GM19397 (cell line): ENCODE results near the gene APC2.
"Not testable (repeated sequence)": the region's sequence is repeated elsewhere in the genome, so short reads cannot be mapped to it uniquely, and the experiment has no call there.

ENCODE experiments used
- ATAC-seq: cut with Tn5 transposase; IDR thresholded peaks from one replicate; pipeline ENCODE4 v1.9.1; 2021; ENCODE audit warnings: mild to moderate bottlenecking, moderate library complexity; ENCODE audit not compliant: unreplicated experiment

The APC2 gene

GRCh38 chr19:1416014-1416841 lies 33.7 kb upstream of the APC2 start:
- no peak for ATAC-seq

DNA sequence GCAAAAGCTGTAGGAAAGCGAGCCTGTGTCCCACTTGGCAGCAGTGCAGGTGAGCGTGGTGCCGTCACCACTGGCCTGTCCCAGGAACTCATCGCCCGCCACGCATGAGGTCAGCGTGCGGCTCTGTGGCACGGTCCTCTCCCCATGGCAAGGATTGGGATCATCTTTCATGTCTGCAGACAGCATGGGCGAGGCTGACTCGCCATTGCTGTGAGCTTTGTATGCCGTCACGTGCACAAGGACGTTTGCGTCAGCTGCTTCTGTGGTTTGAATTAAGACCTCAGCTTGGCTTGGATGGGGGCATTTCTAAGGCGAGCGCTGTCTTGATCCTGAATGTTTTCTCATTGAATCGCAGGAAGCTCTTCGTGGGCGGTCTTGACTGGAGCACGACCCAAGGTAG lies 32.8 kb upstream of the APC2 start:
- ATAC-seq, result no peak

DNA sequence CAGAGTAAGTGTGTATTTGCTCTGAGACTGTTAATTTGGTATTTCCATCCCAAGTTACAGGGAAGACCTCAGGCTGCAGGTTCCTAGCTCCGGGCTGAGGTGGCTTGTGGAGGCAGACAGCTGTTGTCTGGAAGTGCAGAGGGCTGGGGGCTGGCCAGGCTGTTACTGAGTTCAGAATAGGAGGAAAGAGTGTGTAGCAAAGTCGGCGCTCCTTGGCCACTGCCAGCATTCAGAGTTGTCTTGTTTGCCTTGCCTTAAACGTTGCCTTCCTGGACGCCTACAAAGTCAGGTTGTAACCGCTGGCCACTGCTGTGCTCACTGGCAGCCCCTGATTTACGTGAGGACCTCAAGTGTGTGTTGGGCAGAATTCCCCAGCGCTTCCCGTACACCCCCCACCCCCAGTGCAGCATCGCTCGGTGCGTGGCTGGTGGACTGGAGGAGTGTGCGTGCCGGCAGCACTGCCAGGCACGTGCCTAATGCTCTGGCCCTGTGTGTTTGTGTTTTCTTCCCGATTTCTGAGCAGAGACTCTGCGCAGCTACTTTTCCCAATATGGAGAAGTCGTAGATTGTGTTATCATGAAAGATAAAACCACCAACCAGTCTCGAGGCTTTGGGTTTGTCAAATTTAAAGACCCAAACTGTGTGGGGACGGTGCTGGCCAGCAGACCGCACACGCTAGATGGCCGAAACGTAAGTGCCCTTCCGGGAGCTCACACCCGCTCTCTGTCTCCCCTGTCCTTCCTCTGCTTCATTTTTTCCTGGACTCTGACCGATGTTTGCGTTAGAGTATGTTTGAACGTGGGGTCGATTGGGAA lies 32.0 kb upstream of the APC2 start:
- ATAC-seq, result no peak

GRCh38 chr19:1418496-1418775 lies 31.5 kb upstream of the APC2 start:
- no peak for ATAC-seq

- ATAC-seq, result no peak
Measured at GRCh38 chr19:1418951-1419738, 30.8 kb upstream of the APC2 start.

DNA sequence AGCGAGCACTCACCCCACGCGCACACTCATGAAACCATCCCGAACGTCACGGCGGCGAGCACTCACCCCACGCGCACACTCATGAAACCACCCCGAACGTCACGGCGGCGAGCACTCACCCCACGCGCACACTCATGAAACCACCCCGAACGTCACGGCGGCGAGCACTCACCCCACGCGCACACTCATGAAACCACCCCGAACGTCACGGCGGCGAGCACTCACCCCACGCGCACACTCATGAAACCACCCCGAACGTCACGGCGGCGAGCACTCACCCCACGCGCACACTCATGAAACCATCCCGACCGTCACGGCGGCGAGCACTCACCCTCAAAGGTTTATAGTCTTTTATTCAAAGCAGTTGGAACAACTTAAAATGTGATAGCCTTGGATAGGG lies 29.8 kb upstream of the APC2 start:
- not testable (repeated sequence) for ATAC-seq

DNA sequence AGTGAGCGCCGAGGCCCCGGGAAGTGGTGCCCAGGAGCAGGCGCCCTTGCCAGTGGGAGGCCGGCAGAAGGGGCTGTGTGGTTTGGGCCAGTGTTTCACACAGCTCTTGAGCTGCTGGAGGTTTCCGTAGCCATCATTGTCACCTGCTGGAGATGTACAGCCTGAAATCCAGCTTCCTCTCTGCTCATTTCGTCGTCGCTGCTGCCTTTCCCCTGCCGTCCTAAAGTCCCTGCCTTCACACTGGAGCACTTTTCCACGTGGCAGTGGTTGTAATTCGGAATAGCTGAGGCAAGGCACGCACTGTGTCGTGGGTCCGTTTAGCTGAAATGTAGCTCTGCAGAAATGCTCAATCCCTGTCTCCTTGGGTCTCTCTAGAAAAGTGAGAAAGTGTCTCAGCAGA lies 29.3 kb upstream of the APC2 start:
- ATAC-seq, result no peak

GRCh38 chr19:1421218-1421957 lies 28.5 kb upstream of the APC2 start:
- ATAC-seq, result no peak

GRCh38 chr19:1421958-1422305 lies 28.0 kb upstream of the APC2 start:
- no peak for ATAC-seq

DNA sequence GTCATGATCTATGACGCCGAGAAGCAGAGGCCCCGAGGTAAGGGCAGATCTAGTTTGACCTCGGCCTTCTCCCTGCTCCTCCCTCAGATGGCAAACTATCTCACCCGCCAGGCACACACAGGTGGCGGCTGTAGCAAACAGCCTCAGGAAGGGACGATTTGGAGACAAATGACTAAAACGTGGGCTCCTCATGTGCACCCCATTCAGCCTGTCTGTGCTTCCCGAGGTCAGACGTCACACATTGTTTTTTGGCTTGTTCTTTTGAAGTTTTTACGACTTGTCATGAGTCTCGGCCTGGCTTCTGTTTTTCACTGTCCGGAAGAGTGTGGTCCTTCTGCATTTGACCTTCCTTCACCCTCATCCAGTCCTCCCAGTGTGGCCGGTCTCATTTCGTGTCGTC lies 27.6 kb upstream of the APC2 start:
- no peak for ATAC-seq

- ATAC-seq, result no peak
Measured at GRCh38 chr19:1422943-1423342, 27.0 kb upstream of the APC2 start.

DNA sequence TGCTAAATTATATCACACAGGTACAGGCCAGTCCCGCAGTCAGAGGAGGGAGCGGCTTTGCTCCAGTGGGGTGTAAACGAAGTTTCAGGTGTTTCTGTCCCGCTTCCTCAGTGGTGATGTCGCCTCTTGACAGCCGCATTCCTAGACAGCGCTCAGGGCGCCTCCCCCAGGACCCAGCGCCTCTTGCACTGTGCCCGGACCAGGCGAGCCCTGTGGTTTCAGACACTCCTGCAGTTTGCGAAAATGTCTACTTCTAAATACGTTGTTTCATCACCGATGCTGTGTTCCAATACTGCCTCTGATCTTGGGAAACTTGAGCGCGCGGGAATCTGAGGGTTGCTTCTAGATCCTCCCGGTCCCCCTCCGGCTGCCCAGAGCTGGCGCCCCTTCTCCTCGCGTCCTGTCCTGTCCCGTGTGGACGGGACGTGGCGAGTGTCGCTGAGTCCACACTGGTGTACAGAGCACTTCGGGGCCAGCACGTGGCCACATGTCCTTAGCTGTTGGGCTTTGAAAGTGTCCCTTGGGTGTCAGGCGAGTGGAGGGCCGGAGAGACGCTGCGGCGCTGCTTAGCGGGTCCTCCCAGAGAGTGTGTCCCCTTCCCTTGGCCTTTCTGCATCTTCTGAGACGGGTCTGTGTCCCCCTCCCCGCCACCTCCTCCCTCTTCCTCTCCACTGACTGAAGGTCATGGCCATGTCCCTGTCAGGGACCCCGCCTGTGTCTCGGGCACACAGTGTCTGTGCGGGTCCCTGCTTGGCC lies 26.3 kb upstream of the APC2 start:
- no peak for ATAC-seq

GRCh38 chr19:1424192-1424955 lies 25.5 kb upstream of the APC2 start:
- no peak for ATAC-seq

DNA sequence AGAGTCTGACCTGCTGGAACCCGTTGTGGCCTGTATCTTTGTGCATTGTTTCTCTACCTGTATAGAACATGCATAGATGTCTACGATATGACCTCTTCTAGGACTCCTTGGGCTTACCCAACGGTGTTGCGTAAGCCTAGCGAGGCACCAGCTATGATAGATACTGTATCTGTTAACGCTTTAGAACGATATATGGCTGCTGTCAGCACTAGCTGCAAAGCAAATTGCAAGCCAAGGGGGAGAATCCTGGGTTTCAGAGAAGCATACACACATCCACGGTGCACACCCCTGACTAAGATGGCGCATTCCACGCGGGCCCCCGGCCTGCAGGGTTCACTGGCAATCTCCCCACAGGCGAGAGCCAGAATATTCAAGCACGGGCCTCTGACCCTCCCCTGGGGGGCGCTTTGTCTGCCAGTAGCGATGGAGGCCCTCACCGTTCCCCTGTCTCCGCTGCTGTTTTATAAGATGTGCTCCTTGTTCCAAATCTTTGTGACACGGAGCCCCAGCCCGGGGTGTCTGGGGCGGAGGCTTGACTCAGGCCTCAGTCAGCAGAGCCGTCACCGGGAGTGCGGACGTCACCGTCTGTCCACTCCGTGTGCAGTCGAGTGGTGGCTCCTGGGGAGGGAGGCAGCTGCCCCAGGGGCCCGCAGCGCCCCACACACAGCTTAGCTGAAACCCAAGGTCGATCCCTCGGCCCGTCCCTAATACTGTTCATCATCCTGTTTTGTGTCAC lies 24.7 kb upstream of the APC2 start:
- ATAC-seq, result no peak

DNA sequence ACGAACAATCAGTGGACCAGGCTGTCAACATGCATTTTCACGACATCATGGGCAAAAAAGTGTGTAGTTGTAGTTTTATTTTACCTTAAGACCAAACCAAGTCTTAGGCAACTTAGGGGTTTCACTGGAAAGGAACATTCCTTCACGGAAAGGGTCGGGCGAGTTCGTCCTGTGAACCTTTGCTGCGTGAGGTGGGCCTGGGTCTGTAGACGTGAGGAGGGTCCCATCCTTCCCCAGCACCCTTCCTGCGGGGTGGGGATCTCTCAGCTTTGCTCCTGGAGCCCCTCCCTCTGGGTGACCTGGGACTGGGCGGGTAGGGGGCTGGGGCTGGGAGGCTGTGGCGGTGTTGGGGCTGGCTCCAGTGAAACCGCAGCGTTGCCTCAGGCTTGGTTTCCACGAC lies 24.0 kb upstream of the APC2 start:
- no peak for ATAC-seq

DNA sequence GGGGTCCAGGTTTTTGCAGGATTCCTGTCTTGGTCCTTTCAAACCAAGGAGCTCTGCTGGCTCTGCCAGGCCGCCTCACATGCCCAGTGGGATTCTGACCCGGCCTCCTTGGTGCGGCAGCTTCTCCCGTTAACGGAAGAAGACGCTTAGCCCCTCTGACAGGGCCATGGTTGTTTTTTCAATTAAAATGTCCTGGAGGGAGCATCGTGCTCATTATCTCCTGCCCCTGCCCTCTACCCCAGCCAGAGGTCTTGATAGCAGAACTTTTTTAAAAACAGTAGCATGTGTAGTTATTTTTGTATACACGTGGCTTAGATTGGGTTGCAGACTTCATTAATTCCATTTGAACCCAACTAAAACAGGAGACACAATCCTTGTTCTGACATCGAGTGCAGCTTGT lies 23.2 kb upstream of the APC2 start:
- no peak for ATAC-seq

GRCh38 chr19:1427221-1427920 lies 22.6 kb upstream of the APC2 start:
- ATAC-seq, result no peak

DNA sequence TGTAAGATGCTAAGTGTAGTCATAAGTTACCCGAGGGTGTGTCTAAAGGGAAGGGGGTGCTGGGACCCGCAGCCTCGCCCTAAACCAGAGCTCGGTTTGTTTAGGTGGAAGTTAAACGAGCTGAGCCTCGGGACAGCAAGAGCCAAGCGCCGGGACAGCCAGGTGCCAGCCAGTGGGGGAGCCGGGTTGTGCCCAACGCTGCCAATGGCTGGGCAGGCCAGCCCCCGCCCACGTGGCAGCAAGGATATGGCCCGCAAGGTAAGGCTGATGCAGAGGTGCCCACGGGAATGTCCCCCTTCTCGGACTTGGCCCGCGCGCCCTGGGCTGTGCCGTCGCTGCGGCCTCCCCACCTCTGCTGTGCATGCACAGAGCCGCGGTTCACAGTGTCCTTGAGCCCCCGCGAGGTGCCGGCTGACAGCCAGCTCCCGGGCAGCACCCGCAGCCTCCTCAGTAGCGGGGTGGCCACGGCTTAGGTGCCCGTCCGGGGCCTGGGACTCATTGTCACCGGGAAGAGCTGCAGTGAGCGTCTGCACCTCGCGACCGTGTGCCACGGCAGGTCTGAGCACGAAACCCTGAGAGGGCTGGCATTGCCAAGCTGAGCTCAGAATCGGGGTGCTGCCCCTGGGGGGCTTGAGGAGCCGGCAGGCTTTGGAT lies 21.1 kb upstream of the APC2 start:
- ATAC-seq, result no peak
